GM23248 (cell line): ENCODE results near the gene SNX19.

ENCODE experiments used
- EZH2 ChIP-seq: fragments of 200-600 bp; sonication (generic); IDR thresholded peaks from 2 replicates; pipeline ENCODE4 v1.6.1; 2018; ENCODE audit warnings: antibody characterized with exemption, mild to moderate bottlenecking; ENCODE audit not compliant: insufficient read depth, poor library complexity, severe bottlenecking
- EZH2phosphoT487 ChIP-seq: fragments of 200-600 bp; sonication (generic); IDR thresholded peaks from 2 replicates; pipeline ENCODE4 v1.6.1; 2018; ENCODE audit warnings: antibody characterized with exemption, moderate library complexity, mild to moderate bottlenecking, low read depth; ENCODE audit not compliant: insufficient read depth

- no peak for TF ChIP-seq EZH2
- TF ChIP-seq EZH2phosphoT487: no peak
These were observed 31.2 kb upstream of the SNX19 start for GRCh38 chr11:130947481-130947880.
